Measurements from ENCODE around the gene ADCY2. TPM values are rescaled to one million over a fixed set of nuclear protein-coding genes. Genes with fewer than 3 reads are reported as not detected.

ADCY2 gene
- total and polyA plus RNA-seq, 2 of the 13 experiments (the other 11 are each of a cell fraction or from before 2014, with no cell fraction given): not detected

- TF ChIP-seq ZFP91 (CRISPR knock-in tag; IDR thresholded peaks at IDR 0.05; ENCODE audit: borderline replicate concordance) (peak; percentile 92), TERF1 (CRISPR knock-in tag; IDR thresholded peaks at IDR 0.05) (no peak), ARID4A (CRISPR knock-in tag; IDR thresholded peaks at IDR 0.05; ENCODE audit: borderline replicate concordance) (peak; percentile 97), GMEB1 (CRISPR knock-in tag; IDR thresholded peaks at IDR 0.05; ENCODE audit: borderline replicate concordance) (peak; percentile 99), RXRA (CRISPR knock-in tag; IDR thresholded peaks at IDR 0.05) (peak; percentile 32; the same call in 1 of the 2 replicates), FOXC1 (CRISPR knock-in tag; IDR thresholded peaks at IDR 0.05; ENCODE audit: borderline replicate concordance) (peak; percentile 88), PPARG (CRISPR knock-in tag; conservative IDR thresholded peaks at IDR 0.05) (no peak), MAFK (conservative IDR thresholded peaks at IDR 0.05 in 1 of 2, IDR thresholded peaks at IDR 0.05 in 1 of 2; ENCODE audit: low read length in 2 of 2) (no peak), RELA (CRISPR knock-in tag; IDR thresholded peaks at IDR 0.05) (no peak), HNF4G (IDR thresholded peaks at IDR 0.05; ENCODE audit: borderline replicate concordance, low read depth, low read length) (peak; percentile 40; the same call in 1 of the 2 replicates), HNF4G (CRISPR knock-in tag; IDR thresholded peaks at IDR 0.05; ENCODE audit: borderline replicate concordance, low read depth) (peak; percentile 73; the same call in 1 of the 2 replicates), XBP1 (CRISPR knock-in tag; IDR thresholded peaks at IDR 0.05) (no peak), ZNF350 (CRISPR knock-in tag; IDR thresholded peaks at IDR 0.05; ENCODE audit: borderline replicate concordance, low read depth) (no peak; the same call in 1 of the 2 replicates)
Observed at GRCh38 chr5:7868773-7869473, 473.0 kb downstream of the ADCY2 start, which contains the start of the genes FASTKD3 and MTRR (continued).
